HG03175 (cell line): ENCODE results near the gene ZMIZ1.

ENCODE experiments used
- ATAC-seq: cut with Tn5 transposase; IDR thresholded peaks from one replicate; pipeline ENCODE4 v1.9.1; 2021; ENCODE audit warnings: mild to moderate bottlenecking, moderate library complexity; ENCODE audit not compliant: unreplicated experiment

The ZMIZ1 gene

DNA sequence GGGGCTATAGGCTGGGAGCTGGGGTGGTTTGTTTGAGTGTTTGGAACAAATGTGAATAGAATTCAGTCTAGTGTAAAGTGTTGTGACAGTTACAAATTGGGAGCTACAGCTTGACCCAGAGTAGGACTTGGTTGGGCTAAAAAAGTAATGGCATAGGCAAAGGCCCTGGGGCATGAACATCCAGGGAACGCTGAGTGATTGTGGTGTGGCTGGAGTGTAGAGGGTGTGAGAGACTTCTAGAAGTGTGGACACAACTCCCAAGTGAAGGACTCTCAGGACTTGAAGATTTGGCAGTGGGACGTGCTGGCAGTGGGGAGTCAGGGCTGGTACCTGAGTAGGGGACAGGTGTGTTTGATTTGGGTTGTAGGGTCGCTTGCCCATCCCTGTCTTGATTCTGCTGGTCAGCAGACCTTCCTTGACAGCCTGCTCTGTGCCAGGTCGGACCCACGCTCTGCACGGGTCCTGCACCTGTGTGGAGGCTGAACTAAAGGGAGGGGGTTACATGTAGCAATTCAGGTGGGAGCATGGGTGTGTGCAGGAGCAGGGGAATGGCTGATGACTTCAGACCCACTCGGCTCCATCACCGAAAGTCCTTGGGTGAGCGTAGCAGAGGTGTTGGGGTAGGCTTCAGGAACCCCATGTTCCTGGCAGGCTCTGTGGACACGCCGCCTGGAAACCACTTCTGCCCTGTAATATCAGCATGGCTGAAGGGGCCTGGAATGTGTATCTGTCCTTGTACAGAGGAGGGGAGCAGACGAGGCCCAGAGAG, 43.3 kb downstream of the ZMIZ1 start:
- ATAC-seq: no peak

GRCh38 chr10:79112881-79113431, 44.2 kb downstream of the ZMIZ1 start:
- ATAC-seq: no peak

DNA sequence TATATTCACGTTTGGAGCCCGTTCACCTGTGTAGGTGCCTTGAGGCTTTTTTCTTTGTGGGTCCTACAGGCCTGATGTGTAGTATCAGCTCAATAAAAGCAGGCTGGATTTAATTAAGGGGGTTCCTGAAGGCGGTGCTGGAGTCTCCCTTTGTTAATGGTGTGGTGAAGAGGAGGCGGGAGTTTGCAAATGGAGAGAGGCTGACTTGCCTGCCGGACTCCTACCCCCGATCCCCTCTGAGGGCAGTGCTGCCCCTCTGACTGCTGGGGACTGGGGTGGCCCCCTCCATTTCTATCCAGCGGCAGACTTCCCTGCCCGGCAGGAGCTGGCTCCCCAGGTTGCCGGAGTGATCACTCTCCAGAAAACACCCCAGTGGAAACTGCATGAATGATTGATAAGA, 45.1 kb downstream of the ZMIZ1 start:
- no peak for ATAC-seq

DNA sequence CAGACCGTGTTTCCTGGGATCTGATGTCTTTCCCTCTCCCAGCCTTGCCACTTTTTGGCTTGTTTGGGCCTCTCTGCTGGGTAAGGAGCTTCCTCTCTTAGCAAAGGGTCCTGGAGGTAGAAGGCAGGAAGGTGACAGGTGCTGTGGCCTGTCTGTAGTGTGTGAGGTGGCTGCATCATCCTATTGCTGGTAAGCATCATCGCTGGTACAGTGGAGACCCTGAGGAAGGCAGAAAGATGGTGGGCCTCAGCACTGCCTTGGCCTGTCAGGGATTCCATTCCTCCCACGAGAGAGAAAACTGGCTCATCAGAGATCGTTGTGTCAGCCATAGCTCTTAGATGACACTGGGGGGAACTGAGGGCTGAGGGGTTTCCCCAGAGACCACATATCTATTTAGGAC, 46.5 kb downstream of the ZMIZ1 start:
- no peak for ATAC-seq

DNA sequence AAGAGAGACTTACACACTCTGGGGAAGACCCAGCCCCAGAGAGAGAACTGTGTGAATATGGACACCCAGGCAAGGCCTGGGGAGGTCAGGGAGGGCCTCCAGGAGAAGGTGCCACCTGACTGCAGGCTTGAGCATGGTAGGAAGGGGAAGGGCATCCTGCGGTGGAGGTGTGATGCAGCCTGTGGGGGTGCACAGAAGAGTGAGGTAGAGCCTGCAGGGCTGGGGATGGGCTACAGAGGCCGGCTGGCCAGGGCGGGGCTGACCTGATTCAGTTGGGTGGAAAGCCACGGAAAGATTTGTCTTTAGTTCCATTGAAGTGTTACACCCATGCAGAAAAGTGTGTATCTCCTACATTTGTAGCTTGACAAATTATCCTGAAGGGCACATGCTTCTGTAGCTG, 47.6 kb downstream of the ZMIZ1 start:
- ATAC-seq: peak; percentile 46

- peak; percentile 56 for ATAC-seq
Observed at GRCh38 chr10:79116801-79117723, 48.3 kb downstream of the ZMIZ1 start.

GRCh38 chr10:79118286-79119202, 49.8 kb downstream of the ZMIZ1 start:
- no peak for ATAC-seq

DNA sequence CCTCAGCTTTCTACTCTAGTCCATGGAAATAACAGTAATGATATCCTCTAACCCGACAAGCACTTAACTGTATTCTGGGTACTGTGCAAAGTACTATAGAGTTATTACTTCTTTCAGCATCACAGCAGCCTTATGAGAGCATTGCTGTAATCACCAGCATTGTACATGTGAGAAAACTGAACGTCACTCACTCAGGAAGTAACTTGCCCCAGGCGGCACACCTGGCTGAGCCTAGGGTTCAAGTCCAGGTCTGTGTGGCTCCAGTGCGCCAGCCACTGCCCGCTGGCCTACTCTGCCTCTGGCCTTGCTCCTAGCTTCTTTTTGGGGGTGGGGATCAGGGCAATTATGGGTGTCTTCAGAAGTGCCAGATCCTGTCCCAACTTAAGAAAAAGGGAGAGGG, 50.5 kb downstream of the ZMIZ1 start:
- ATAC-seq: no peak

DNA sequence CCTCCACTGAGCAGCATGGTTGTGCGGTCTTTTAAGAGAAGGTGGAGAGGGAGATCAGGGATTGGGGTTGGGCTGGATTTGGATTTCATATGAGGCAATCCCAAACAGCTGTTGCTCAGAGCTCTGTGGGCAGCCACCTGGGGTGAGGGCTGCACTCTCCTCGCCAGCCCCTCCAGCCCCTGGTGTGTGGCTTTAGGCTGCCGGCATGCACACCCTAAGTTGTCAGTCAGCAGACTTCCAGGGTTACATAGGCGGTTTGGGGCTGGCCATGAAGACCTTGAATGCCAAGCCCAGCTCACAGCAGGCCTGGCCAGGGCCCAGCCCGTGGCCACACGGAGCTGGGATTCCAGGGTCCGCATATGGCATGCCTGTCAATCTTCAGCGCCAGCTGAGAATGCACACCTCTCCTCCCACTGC, 54.8 kb downstream of the ZMIZ1 start:
- ATAC-seq: no peak

DNA sequence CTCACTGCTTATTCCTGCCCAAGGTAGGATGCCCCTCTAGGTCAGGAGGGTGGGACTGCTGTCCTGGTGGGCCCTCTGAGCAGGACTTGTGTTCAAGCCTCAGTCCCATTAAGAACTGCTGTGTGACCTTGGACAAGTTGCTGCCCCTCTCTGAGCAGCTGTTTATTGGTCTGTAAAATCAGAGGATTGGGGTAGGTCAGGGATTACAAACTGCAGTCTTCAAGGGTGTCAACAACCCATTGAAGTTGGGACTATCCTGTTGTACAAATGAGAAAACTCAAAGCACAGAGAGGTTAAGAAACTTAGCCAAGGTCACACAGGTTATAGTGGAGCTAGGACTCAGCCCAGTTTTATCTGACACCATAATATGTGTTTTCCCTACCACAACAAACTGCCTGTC, 55.3 kb downstream of the ZMIZ1 start:
- ATAC-seq: no peak

GRCh38 chr10:79125092-79125491, 56.3 kb downstream of the ZMIZ1 start:
- no peak for ATAC-seq

DNA sequence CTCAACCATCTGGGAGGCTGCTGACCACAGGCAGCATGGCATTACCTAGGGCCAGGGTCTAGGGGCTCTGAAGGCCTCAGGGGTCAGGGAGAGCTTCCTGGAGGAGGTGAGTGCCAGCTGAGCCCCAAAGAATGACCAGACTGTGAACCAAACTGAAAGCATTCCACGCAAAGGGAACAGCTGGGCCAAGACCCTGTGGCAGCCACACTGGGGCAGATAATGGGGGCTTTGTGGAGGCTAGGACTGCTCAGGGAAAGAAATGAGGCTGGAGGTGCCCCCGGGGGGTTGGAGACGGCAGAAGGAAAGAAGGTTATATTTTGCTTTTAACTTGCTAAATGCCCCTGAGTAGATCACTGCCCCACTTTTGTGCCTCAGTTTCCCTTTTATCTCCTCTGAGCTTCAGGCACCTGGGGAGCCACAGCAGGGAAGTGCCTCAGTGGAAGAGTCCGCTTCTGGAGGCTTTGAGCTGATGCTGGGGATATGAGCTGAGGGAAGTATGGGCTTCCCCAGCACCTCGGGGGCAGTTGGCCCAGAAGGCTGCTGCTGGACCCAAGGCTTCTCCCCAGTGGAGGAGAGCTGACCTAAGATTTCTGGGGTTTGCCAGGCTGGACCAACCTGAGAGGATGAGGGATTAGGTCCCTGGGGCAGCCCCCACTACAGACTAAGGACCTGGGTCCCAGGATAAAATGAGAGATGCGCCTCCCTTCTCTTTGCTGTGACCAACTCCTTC, 57.8 kb downstream of the ZMIZ1 start:
- no peak for ATAC-seq

- no peak for ATAC-seq
Observed at GRCh38 chr10:79127151-79127961, 58.6 kb downstream of the ZMIZ1 start.

DNA sequence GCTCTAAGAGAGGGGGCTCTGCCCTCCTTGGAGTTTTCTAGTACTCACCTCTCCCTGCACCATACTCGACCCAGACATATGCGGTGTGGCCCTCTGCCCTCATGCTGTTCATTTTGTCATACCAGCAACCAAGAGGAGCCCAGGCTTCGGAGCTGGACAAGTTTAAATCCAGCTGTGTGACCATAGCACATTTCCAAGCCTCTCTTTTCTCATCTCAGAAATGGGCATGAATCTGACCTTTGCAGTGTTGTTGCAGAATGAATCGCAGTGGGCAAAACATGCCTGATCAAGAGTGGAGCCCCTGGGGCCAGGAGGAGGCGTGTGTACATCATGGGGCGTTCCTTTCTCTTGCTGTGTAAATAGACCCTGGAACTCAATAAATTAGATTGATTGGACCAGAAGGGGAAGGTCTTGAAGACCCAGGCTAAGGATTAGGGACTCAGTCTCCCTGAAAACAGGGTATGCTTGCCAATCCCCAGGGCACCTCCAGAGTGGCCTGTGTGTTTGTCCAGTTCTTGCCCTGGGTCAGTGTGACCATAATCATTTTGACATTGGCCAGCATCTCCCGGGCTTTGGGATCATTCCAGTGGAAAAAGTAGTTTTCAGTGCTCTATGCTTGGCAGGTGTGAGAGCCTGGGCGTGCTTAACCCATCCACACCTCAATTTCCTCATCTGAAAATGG, 59.6 kb downstream of the ZMIZ1 start:
- no peak for ATAC-seq

DNA sequence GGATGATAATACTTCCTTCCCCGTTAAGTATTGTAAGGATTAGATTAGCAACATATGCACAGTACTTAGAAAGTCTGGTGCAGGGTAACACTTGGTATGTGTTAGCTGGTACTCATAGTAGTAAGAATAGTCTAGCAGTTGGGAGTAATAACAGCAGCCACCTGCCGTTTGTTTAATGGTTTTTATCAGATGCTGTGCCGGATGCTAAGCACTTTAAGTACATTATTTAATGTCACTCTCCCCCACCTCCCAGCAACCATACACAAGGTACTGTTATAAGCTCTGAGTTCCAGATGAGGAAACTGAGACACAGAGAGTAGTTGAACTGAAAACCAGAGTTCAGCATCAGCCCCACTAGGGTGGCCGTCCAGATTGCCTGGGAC, 60.1 kb downstream of the ZMIZ1 start:
- ATAC-seq: no peak

- no peak for ATAC-seq
Observed at GRCh38 chr10:79129361-79129997, 60.7 kb downstream of the ZMIZ1 start.

DNA sequence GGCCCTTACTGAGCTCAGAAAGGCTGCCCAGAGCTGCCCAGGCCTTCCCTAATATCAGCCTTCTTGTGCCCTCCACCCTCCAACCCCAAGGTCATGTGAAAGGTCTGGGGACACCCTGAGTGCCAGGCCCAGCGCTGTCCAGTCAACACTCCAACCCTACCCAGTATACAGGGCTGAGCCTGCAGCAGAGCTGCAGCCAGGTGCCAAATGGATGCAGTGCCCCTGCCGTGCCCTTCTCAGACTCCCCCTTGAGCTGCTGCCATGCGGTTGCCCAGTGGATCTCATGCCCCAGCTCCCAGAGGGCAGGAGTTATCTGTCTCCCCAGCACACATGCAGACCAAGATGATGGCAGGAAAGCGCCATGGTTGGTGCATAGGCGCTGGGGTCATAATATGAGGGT, 61.5 kb downstream of the ZMIZ1 start:
- ATAC-seq: no peak

GRCh38 chr10:79130846-79131245, 62.1 kb downstream of the ZMIZ1 start:
- ATAC-seq: no peak
